GM12801 (cell line): ENCODE results near the gene WFDC11.

Experiments
- TF ChIP-seq, protein P1 (sequence below): IDR thresholded peaks from one replicate; pipeline ENCODE4 v1.5.1; 2011; ENCODE audit warnings: control low read depth; ENCODE audit not compliant: insufficient read length; ENCODE audit errors: extremely low read depth

WFDC11 gene

DNA sequence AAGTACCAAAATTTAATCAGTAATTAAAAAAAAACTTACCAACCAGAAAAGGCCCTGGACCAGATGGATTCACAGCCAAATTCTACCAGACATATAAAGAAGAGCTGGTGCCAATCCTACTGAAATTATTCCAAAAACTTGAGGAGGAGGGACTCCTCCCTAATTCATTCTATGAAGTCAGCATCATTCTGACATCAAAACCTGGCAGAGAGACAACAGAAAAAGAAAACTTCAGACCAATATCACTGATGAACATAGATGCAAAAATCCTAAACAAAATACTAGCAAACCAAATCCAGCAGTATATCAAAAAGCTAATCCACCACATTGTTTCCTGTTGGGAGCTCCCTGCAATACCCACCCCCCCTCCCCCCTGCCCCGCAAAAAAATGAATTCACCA is at the start of gene WFDC11:
Gene WFDC11, minus strand, starts transcription at position 101 of the 400 bp plus-strand sequence. CDS start 19,639 bp downstream, outside the sequence.
- TF ChIP-seq, protein P1, sequence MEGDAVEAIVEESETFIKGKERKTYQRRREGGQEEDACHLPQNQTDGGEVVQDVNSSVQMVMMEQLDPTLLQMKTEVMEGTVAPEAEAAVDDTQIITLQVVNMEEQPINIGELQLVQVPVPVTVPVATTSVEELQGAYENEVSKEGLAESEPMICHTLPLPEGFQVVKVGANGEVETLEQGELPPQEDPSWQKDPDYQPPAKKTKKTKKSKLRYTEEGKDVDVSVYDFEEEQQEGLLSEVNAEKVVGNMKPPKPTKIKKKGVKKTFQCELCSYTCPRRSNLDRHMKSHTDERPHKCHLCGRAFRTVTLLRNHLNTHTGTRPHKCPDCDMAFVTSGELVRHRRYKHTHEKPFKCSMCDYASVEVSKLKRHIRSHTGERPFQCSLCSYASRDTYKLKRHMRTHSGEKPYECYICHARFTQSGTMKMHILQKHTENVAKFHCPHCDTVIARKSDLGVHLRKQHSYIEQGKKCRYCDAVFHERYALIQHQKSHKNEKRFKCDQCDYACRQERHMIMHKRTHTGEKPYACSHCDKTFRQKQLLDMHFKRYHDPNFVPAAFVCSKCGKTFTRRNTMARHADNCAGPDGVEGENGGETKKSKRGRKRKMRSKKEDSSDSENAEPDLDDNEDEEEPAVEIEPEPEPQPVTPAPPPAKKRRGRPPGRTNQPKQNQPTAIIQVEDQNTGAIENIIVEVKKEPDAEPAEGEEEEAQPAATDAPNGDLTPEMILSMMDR, result no peak

DNA sequence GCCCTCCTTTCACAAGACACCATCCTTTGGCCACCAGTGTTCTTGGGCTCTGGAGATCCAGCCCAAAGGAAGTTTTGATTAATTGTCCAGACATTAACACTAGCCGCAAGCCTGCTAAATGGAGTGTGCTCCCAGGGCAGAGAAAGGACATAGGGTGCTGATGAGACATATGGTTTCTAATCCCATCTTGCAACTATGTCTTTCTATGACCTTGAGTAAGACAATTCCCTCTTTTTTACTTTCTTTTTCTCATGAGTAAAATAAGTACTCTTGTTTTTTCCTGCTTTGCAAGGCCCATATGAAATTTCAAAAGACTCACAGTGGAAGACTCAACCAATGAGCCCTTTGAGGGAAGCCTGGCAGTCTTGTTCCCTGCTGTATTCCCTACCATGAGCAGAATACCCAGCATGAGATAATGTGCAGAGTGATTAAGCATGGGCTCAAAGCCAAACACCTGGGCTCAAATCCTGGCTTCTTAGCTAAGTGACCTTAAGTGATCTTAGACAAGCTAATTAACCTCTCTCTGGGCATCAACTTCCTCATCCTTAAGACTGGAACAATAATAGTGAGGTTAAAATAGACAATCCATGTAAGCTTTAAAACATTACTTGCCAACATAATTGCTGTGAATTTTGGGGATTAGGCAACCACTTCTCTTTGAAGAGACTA is 35.1 kb upstream of the WFDC11 start, which contains the start of gene WFDC10B:
Gene WFDC10B, minus strand, starts transcription at position 51 of the 669 bp plus-strand sequence. CDS start 19,027 bp downstream, outside the sequence.
- TF ChIP-seq, protein P1, result no peak

DNA sequence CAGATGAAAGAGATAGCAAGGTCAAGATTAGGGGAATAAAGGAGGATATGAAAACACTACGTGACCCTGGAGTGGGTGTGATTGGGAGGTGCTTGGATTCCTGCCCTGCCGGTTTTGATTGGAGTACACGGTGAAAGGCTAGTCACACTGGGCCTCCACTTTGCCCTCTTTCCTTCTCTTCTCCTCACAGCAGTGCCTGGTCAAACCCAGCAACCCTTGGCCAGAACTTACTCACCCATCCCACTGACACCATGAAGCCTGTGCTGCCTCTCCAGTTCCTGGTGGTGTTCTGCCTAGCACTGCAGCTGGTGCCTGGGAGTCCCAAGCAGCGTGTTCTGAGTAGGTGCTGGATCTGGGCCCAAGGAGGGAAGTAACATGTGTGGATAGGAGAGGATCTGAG is 31.8 kb upstream of the WFDC11 start, which contains the start of gene WFDC13:
Gene WFDC13, plus strand, starts transcription at position 166 of the 400 bp plus-strand sequence. Its CDS starts 86 bp downstream, at position 252.
- TF ChIP-seq, protein P1, result no peak

DNA sequence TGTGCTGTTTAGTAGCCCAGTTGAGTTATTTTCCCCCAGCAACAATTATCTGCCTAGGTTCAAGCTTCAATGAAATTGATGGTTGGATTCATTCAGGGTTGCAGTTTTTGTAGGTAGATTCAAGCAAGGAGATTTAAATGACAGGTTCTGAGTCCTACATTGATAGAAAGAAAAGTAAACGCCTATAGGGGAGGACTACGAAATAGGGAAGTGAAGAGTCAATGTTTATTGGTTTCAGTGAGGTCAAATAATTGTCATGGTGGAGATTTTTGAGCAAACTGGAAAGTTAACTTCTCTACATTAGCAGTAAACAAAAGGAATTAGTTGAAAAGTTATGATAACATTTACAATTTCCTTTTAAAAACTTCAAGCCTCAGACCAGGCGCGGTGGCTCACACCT is 31.1 kb upstream of the WFDC11 start:
- TF ChIP-seq, protein P1, result no peak

DNA sequence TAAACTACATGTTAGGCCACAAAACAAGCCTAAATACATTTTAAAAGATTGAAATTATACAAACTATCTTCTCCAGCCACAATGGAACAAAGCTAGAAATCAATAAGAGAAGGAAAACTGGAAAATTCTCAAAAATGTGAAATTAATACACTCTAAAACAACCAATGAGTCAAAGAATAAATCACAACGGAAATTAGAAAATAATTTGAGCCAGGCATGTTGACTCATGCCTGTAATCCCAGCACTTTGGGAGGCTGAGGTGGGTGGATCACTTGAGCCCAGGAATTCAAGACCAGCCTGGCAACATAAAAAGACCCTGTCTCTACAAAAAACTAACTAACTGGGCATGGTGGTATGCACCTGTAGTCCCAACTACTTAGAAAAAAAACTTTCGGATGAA is 25.5 kb upstream of the WFDC11 start:
- TF ChIP-seq, protein P1, result no peak

DNA sequence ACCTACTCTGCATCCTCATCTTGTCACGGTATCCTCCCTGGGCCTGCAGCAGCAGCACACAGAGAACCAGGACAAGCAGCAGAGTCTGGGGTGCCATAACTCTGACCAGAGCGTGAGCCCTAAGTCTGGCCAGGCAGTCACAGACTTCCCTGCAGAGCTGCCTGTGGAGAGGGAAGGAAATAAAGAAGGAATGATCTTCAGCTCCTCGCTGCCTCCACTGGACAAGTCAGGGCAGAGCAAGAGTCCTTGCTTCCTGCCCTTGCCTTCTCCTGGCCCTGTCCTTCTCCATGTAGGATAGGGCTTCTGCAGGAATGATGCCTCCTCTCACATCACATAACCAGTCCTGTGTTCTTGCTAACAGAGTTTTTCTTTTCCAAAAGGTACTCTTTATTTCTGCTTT is 15.9 kb upstream of the WFDC11 start:
- TF ChIP-seq, protein P1, result no peak

DNA sequence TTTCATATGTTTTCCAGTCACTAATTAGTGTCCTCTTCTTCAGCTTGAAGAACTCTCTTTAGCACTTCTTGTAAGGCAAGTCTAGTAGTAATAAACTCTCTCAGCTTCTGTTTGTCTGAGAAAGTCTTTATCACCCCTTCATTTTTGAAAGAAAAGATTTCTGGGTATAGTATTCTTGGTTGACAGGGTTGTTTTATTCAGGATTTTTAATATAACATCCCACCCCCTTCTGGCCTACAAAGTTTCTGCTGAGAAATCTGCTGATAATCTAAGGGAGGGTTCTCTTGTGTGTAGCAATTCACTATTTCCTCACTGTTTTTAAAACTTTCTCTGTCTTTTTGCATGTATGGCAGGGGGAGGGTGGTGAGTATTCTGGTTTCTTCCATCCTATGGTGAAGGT is 9.6 kb upstream of the WFDC11 start:
- TF ChIP-seq, protein P1, result no peak
